ENCODE results near the gene EFNB3. TPM values are rescaled to one million over a fixed set of nuclear protein-coding genes. Genes with fewer than 3 reads are reported as not detected.

Gene EFNB3
- total RNA-seq, 1 experiment from 2014 or later = 1.5 TPM

DNA sequence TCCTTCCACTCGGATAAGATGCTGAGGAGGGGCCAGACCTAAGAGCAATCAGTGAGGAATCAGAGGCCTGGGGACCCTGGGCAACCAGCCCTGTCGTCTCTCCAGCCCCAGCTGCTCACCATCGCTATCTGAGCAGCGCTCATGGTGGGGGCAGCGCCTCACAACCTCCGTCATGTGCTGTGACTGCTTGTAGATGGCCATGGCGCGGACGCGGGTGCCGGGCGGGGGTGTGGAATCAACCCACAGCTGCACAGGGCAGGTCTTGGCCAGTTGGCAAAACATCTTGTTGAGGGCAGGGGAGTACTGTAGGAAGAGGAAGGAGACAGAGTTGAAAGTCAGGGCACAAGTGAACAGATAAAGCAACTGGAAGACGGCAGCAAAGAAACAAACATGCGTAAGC, 30.1 kb upstream of the EFNB3 start:
- no peak for TF ChIP-seq EZH2 (IDR thresholded peaks at IDR 0.05; ENCODE audit: low read depth)
- TF ChIP-seq, protein P1, sequence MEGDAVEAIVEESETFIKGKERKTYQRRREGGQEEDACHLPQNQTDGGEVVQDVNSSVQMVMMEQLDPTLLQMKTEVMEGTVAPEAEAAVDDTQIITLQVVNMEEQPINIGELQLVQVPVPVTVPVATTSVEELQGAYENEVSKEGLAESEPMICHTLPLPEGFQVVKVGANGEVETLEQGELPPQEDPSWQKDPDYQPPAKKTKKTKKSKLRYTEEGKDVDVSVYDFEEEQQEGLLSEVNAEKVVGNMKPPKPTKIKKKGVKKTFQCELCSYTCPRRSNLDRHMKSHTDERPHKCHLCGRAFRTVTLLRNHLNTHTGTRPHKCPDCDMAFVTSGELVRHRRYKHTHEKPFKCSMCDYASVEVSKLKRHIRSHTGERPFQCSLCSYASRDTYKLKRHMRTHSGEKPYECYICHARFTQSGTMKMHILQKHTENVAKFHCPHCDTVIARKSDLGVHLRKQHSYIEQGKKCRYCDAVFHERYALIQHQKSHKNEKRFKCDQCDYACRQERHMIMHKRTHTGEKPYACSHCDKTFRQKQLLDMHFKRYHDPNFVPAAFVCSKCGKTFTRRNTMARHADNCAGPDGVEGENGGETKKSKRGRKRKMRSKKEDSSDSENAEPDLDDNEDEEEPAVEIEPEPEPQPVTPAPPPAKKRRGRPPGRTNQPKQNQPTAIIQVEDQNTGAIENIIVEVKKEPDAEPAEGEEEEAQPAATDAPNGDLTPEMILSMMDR (conservative IDR thresholded peaks at IDR 0.05) = no peak
- no peaks in the 10 kb centered on the region; the same call in 1 of the 2 replicates for H3F3A ChIP-seq (ENCODE audit: insufficient read depth, low read depth)
- no peak overlapping the region for H3K4me2 ChIP-seq
- H3K79me2 ChIP-seq (ENCODE audit: low read depth) = peaks cover 10% of the 10 kb centered on the region
- no peaks in the 10 kb centered on the region for H3K4me1 ChIP-seq (replicated peaks; ENCODE audit: insufficient read depth)
- no peak overlapping the region for H3K4me3 ChIP-seq
- intact Hi-C loops (cut with micrococcal nuclease; ENCODE audit: unreplicated experiment) = no loop called here
- ChIA-PET POLR2A (ENCODE audit: unreplicated experiment) (interaction anchor here (0.6 kb wide), 1 partner anchor 15 kb away, joined by 4 read pairs; no protein-coding TSS in a partner anchor), CTCF (no interaction called here)
- no peaks in the 10 kb centered on the region for H3K27me3 ChIP-seq (ENCODE audit: insufficient read depth, low read depth)
- no peak for DNase-seq
- H3K27ac ChIP-seq = no peak overlapping the region
- no peaks in the 10 kb centered on the region for H4K20me1 ChIP-seq (ENCODE audit: insufficient read depth)
- H3K9me3 ChIP-seq (ENCODE audit: insufficient read depth, low read depth) = peaks cover 7% of the 10 kb centered on the region; the same call in 1 of the 2 replicates
- no TSS peak for BruUV-seq (replicated peaks)
- no peaks in the 10 kb centered on the region for H3K9me2 ChIP-seq (ENCODE audit: insufficient read depth)
- H3K36me3 ChIP-seq (ENCODE audit: low read depth) = peaks cover 18% of the 10 kb centered on the region; the same call in 1 of the 2 replicates
- H2AFZ ChIP-seq = no peak overlapping the region

DNA sequence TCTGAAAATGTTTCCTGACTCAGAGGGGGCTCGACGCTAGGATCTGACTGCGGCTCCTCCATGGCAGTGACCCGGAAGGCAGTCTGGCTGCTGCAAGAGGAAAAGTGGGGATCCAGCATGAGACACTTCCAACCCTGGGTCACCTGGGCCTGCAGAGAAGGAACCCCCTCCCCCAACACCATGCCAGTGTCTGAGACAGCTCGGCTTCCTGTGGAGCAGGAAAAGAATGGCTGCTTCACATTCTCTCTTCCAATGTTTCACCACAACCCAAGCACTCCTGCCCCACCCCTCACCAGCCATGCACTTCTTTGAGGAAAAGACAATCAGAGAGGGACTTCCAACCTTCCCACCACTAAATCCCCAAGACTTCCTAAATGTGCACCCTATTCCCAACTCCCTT, 28.5 kb upstream of the EFNB3 start:
- BruUV-seq (replicated peaks) = no TSS peak

GRCh38 chr17:7677388-7678067, 27.5 kb upstream of the EFNB3 start:
- H3K4me2 ChIP-seq = no peak overlapping the region
- H2AFZ ChIP-seq = no peak overlapping the region
- ChIA-PET POLR2A (ENCODE audit: unreplicated experiment) (no interaction called here), CTCF (no interaction called here)
- H3K4me1 ChIP-seq (replicated peaks; ENCODE audit: insufficient read depth) = no peaks in the 10 kb centered on the region
- peaks cover 7% of the 10 kb centered on the region; the same call in 1 of the 2 replicates for H3K9me3 ChIP-seq (ENCODE audit: insufficient read depth, low read depth)
- H3K27ac ChIP-seq = no peak overlapping the region
- H3K27me3 ChIP-seq (ENCODE audit: insufficient read depth, low read depth) = no peaks in the 10 kb centered on the region
- H3K79me2 ChIP-seq (ENCODE audit: low read depth) = peaks cover 36% of the 10 kb centered on the region
- DNase-seq = no peak
- intact Hi-C loops (cut with micrococcal nuclease; ENCODE audit: unreplicated experiment) = no loop called here
- TF ChIP-seq EZH2 (IDR thresholded peaks at IDR 0.05; ENCODE audit: low read depth) = no peak
- TF ChIP-seq, protein P1 (conservative IDR thresholded peaks at IDR 0.05) = no peak
- no peaks in the 10 kb centered on the region for H3F3A ChIP-seq (ENCODE audit: insufficient read depth, low read depth)
- no peak overlapping the region for H3K4me3 ChIP-seq
- peaks cover 21% of the 10 kb centered on the region; the same call in 1 of the 2 replicates for H3K36me3 ChIP-seq (ENCODE audit: low read depth)
- BruUV-seq (replicated peaks) = no TSS peak
- peaks cover 10% of the 10 kb centered on the region; the same call in 1 of the 2 replicates for H4K20me1 ChIP-seq (ENCODE audit: insufficient read depth)
- no peaks in the 10 kb centered on the region for H3K9me2 ChIP-seq (ENCODE audit: insufficient read depth)

More for the DNA sequence above, 28.5 kb upstream of the EFNB3 start:
- Histone ChIP-seq H3K36me3 (ENCODE audit: low read depth) (peaks cover 18% of the 10 kb centered on the region; the same call in 1 of the 2 replicates), H3K4me2 (no peak overlapping the region), H3K4me1 (replicated peaks; ENCODE audit: insufficient read depth) (no peaks in the 10 kb centered on the region), H3K79me2 (ENCODE audit: low read depth) (peaks cover 26% of the 10 kb centered on the region), H3K27ac (no peak overlapping the region), H3K9me2 (ENCODE audit: insufficient read depth) (no peaks in the 10 kb centered on the region), H3F3A (ENCODE audit: insufficient read depth, low read depth) (no peaks in the 10 kb centered on the region), H2AFZ (no peak overlapping the region), H3K4me3 (no peak overlapping the region), H3K27me3 (ENCODE audit: insufficient read depth, low read depth) (no peaks in the 10 kb centered on the region), H3K9me3 (ENCODE audit: insufficient read depth, low read depth) (peaks cover 7% of the 10 kb centered on the region; the same call in 1 of the 2 replicates), H4K20me1 (ENCODE audit: insufficient read depth) (peaks cover 4% of the 10 kb centered on the region; the same call in 1 of the 2 replicates)
- intact Hi-C loops (cut with micrococcal nuclease; ENCODE audit: unreplicated experiment) = no loop called here
- CTCF ChIA-PET = no interaction called here
- no peak for DNase-seq
- POLR2A ChIA-PET (ENCODE audit: unreplicated experiment) = no interaction called here
- TF ChIP-seq EZH2 (IDR thresholded peaks at IDR 0.05; ENCODE audit: low read depth) = no peak
- TF ChIP-seq, protein P1 (conservative IDR thresholded peaks at IDR 0.05) = no peak

Data from PC-9 (cell line).